ENCODE results near the gene F10. TPM values are rescaled to one million over a fixed set of nuclear protein-coding genes. Genes with fewer than 3 reads are reported as not detected.
"Not testable (repeated sequence)": the region's sequence is repeated elsewhere in the genome, so short reads cannot be mapped to it uniquely, and the experiment has no call there.

The F10 gene
- total RNA-seq, 1 experiment from 2014 or later = not detected

GRCh38 chr13:113095146-113096051 lies 27.2 kb upstream of the F10 start:
- Histone ChIP-seq H2AFZ (ENCODE audit: low read length) (no peak overlapping the region), H3K9me3 (ENCODE audit: low read length) (no peaks in the 10 kb centered on the region), H3K27me3 (ENCODE audit: low read length) (no peaks in the 10 kb centered on the region), H3K9me2 (replicated peaks; ENCODE audit: insufficient read depth, low read length) (no peaks in the 10 kb centered on the region), H3K79me2 (ENCODE audit: low read length) (no peaks in the 10 kb centered on the region), H3K4me2 (ENCODE audit: low read depth, low read length, poor library complexity, severe bottlenecking) (no peak overlapping the region), H3K27ac (ENCODE audit: low read length) (no peak overlapping the region), H3K4me3 (ENCODE audit: low read length) (no peak overlapping the region), H3K9ac (ENCODE audit: low read length) (no peak overlapping the region), H4K20me1 (ENCODE audit: insufficient read depth, low read depth, low read length) (no peaks in the 10 kb centered on the region), H3K4me1 (ENCODE audit: low read length) (no peaks in the 10 kb centered on the region), H3K36me3 (ENCODE audit: insufficient read depth, low read length) (no peaks in the 10 kb centered on the region)
- DNase-seq = no peak

GRCh38 chr13:113096052-113096744 lies 26.4 kb upstream of the F10 start:
- Histone ChIP-seq H4K20me1 (ENCODE audit: insufficient read depth, low read depth, low read length) (no peaks in the 10 kb centered on the region), H3K27ac (ENCODE audit: low read length) (no peak overlapping the region), H3K4me2 (ENCODE audit: low read depth, low read length, poor library complexity, severe bottlenecking) (no peak overlapping the region), H3K9ac (ENCODE audit: low read length) (no peak overlapping the region), H3K9me3 (ENCODE audit: low read length) (no peaks in the 10 kb centered on the region), H3K4me1 (ENCODE audit: low read length) (no peaks in the 10 kb centered on the region), H2AFZ (ENCODE audit: low read length) (no peak overlapping the region), H3K4me3 (ENCODE audit: low read length) (no peak overlapping the region), H3K36me3 (ENCODE audit: insufficient read depth, low read length) (no peaks in the 10 kb centered on the region), H3K27me3 (ENCODE audit: low read length) (no peaks in the 10 kb centered on the region), H3K79me2 (ENCODE audit: low read length) (no peaks in the 10 kb centered on the region), H3K9me2 (replicated peaks; ENCODE audit: insufficient read depth, low read length) (no peaks in the 10 kb centered on the region)
- DNase-seq = no peak

GRCh38 chr13:113096745-113097305 lies 25.8 kb upstream of the F10 start:
- Histone ChIP-seq H3K9me2 (replicated peaks; ENCODE audit: insufficient read depth, low read length) (no peaks in the 10 kb centered on the region), H4K20me1 (ENCODE audit: insufficient read depth, low read depth, low read length) (no peaks in the 10 kb centered on the region)

GRCh38 chr13:113097651-113098050 lies 24.9 kb upstream of the F10 start:
- H3K4me1 ChIP-seq (ENCODE audit: low read length) = no peaks in the 10 kb centered on the region
- no peaks in the 10 kb centered on the region for H3K27me3 ChIP-seq (ENCODE audit: low read length)
- H3K27ac ChIP-seq (ENCODE audit: low read length) = no peak overlapping the region
- no peaks in the 10 kb centered on the region for H3K36me3 ChIP-seq (ENCODE audit: insufficient read depth, low read length)
- no peaks in the 10 kb centered on the region for H3K79me2 ChIP-seq (ENCODE audit: low read length)
- no peaks in the 10 kb centered on the region for H3K9me3 ChIP-seq (ENCODE audit: low read length)
- H3K4me2 ChIP-seq (ENCODE audit: low read depth, low read length, poor library complexity, severe bottlenecking) = no peak overlapping the region
- H2AFZ ChIP-seq (ENCODE audit: low read length) = no peak overlapping the region
- no peak overlapping the region for H3K4me3 ChIP-seq (ENCODE audit: low read length)
- H4K20me1 ChIP-seq (ENCODE audit: insufficient read depth, low read depth, low read length) = no peaks in the 10 kb centered on the region
- no peaks in the 10 kb centered on the region for H3K9me2 ChIP-seq (replicated peaks; ENCODE audit: insufficient read depth, low read length)
- DNase-seq = no peak
- H3K9ac ChIP-seq (ENCODE audit: low read length) = no peak overlapping the region

More at GRCh38 chr13:113096745-113097305, 25.8 kb upstream of the F10 start:
- H3K79me2 ChIP-seq (ENCODE audit: low read length) = no peaks in the 10 kb centered on the region
- H3K27ac ChIP-seq (ENCODE audit: low read length) = no peak overlapping the region
- no peak for DNase-seq
- H3K4me3 ChIP-seq (ENCODE audit: low read length) = no peak overlapping the region
- H3K9ac ChIP-seq (ENCODE audit: low read length) = no peak overlapping the region
- no peak overlapping the region for H3K4me2 ChIP-seq (ENCODE audit: low read depth, low read length, poor library complexity, severe bottlenecking)
- H3K36me3 ChIP-seq (ENCODE audit: insufficient read depth, low read length) = no peaks in the 10 kb centered on the region
- no peaks in the 10 kb centered on the region for H3K27me3 ChIP-seq (ENCODE audit: low read length)
- no peaks in the 10 kb centered on the region for H3K4me1 ChIP-seq (ENCODE audit: low read length)
- no peaks in the 10 kb centered on the region for H3K9me3 ChIP-seq (ENCODE audit: low read length)
- H2AFZ ChIP-seq (ENCODE audit: low read length) = no peak overlapping the region

- Histone ChIP-seq H3K27ac (ENCODE audit: low read length) (no peak overlapping the region), H3K4me3 (ENCODE audit: low read length) (no peak overlapping the region), H4K20me1 (ENCODE audit: insufficient read depth, low read depth, low read length) (no peaks in the 10 kb centered on the region), H3K9me2 (replicated peaks; ENCODE audit: insufficient read depth, low read length) (no peaks in the 10 kb centered on the region), H2AFZ (ENCODE audit: low read length) (no peak overlapping the region), H3K36me3 (ENCODE audit: insufficient read depth, low read length) (no peaks in the 10 kb centered on the region), H3K27me3 (ENCODE audit: low read length) (no peaks in the 10 kb centered on the region), H3K4me1 (ENCODE audit: low read length) (no peaks in the 10 kb centered on the region), H3K4me2 (ENCODE audit: low read depth, low read length, poor library complexity, severe bottlenecking) (no peak overlapping the region), H3K9ac (ENCODE audit: low read length) (no peak overlapping the region), H3K9me3 (ENCODE audit: low read length) (no peaks in the 10 kb centered on the region), H3K79me2 (ENCODE audit: low read length) (no peaks in the 10 kb centered on the region)
- no peak for DNase-seq
Observed at GRCh38 chr13:113098162-113098732, 24.4 kb upstream of the F10 start.

- no peaks in the 10 kb centered on the region for H3K27me3 ChIP-seq (ENCODE audit: low read length)
- no peak overlapping the region for H3K4me3 ChIP-seq (ENCODE audit: low read length)
- no peak overlapping the region for H3K9ac ChIP-seq (ENCODE audit: low read length)
- no peaks in the 10 kb centered on the region for H3K9me3 ChIP-seq (ENCODE audit: low read length)
- no peaks in the 10 kb centered on the region for H3K4me1 ChIP-seq (ENCODE audit: low read length)
- H3K9me2 ChIP-seq (replicated peaks; ENCODE audit: insufficient read depth, low read length) = no peaks in the 10 kb centered on the region
- no peak overlapping the region for H2AFZ ChIP-seq (ENCODE audit: low read length)
- H3K27ac ChIP-seq (ENCODE audit: low read length) = no peak overlapping the region
- no peak overlapping the region for H3K4me2 ChIP-seq (ENCODE audit: low read depth, low read length, poor library complexity, severe bottlenecking)
- no peaks in the 10 kb centered on the region for H4K20me1 ChIP-seq (ENCODE audit: insufficient read depth, low read depth, low read length)
- no peak for DNase-seq
- no peaks in the 10 kb centered on the region for H3K79me2 ChIP-seq (ENCODE audit: low read length)
- no peaks in the 10 kb centered on the region for H3K36me3 ChIP-seq (ENCODE audit: insufficient read depth, low read length)
Observed at GRCh38 chr13:113099142-113099541, 23.5 kb upstream of the F10 start.

GRCh38 chr13:113102302-113102701 lies 20.3 kb upstream of the F10 start:
- H3K36me3 ChIP-seq (ENCODE audit: insufficient read depth, low read length); H3K9ac ChIP-seq (ENCODE audit: low read length): not testable (repeated sequence)

GRCh38 chr13:113102727-113103126 lies 19.9 kb upstream of the F10 start:
- Histone ChIP-seq H3K4me3 (ENCODE audit: low read length) (no peak overlapping the region), H3K79me2 (ENCODE audit: low read length) (no peaks in the 10 kb centered on the region), H4K20me1 (ENCODE audit: insufficient read depth, low read depth, low read length) (no peaks in the 10 kb centered on the region), H3K27me3 (ENCODE audit: low read length) (no peaks in the 10 kb centered on the region), H3K27ac (ENCODE audit: low read length) (no peak overlapping the region), H2AFZ (ENCODE audit: low read length) (no peak overlapping the region), H3K9me3 (ENCODE audit: low read length) (no peaks in the 10 kb centered on the region), H3K9me2 (replicated peaks; ENCODE audit: insufficient read depth, low read length) (no peaks in the 10 kb centered on the region), H3K9ac (ENCODE audit: low read length) (no peak overlapping the region), H3K4me1 (ENCODE audit: low read length) (no peaks in the 10 kb centered on the region), H3K36me3 (ENCODE audit: insufficient read depth, low read length) (no peaks in the 10 kb centered on the region), H3K4me2 (ENCODE audit: low read depth, low read length, poor library complexity, severe bottlenecking) (no peak overlapping the region)
- no peak for DNase-seq

More at GRCh38 chr13:113102302-113102701, 20.3 kb upstream of the F10 start:
- H3K4me3 ChIP-seq (ENCODE audit: low read length); H2AFZ ChIP-seq (ENCODE audit: low read length); DNase-seq; H3K4me2 ChIP-seq (ENCODE audit: low read depth, low read length, poor library complexity, severe bottlenecking); H3K27me3 ChIP-seq (ENCODE audit: low read length); H3K9me2 ChIP-seq (replicated peaks; ENCODE audit: insufficient read depth, low read length); H4K20me1 ChIP-seq (ENCODE audit: insufficient read depth, low read depth, low read length); H3K79me2 ChIP-seq (ENCODE audit: low read length); H3K9me3 ChIP-seq (ENCODE audit: low read length); H3K27ac ChIP-seq (ENCODE audit: low read length); H3K4me1 ChIP-seq (ENCODE audit: low read length): not testable (repeated sequence)
